Body of pancreas (tissue), 4 donors: Measurements from ENCODE around the gene CMPK2. TPM values are rescaled to one million over a fixed set of nuclear protein-coding genes. Genes with fewer than 3 reads are reported as not detected.
"Not testable (repeated sequence)": the region's sequence is repeated elsewhere in the genome, so short reads cannot be mapped to it uniquely, and the experiment has no call there.

ENCODE experiments used
- ATAC-seq: fragments of 150-250 bp; one replicate; pipeline ENCODE4 v1.9.1; 2016
- DNase-seq, 4 donors: peaks; one replicate each; pipeline ENCODE4 v3.0.0-alpha.2; 2019
- H3K27ac ChIP-seq, 4 donors: fragments of 200-600 bp; sonication (generic); 1 replicate in 3 of 4; 2 replicates in 1 of 4; pipeline versions ENCODE4 v1.5.1 to v1.6.1; 2016 to 2019; ENCODE audit warnings: mild to moderate bottlenecking in 1 of 4, mixed read lengths in 1 of 4, moderate library complexity in 1 of 4
- H3K27me3 ChIP-seq, 2 donors: fragments of 200-600 bp; sonication (generic); one replicate each; pipeline ENCODE4 v1.6.0; 2016; ENCODE audit warnings: mild to moderate bottlenecking in 1 of 2
- H3K36me3 ChIP-seq, 2 donors: fragments of 200-600 bp; sonication (generic); replicated peaks in 1 of 2; 2 replicates each; pipeline ENCODE4 v1.5.1; 2016; ENCODE audit warnings: low read depth in 2 of 2; ENCODE audit not compliant: insufficient read depth in 1 of 2
- H3K4me1 ChIP-seq: fragments of 200-600 bp; sonication (generic); one replicate; pipeline ENCODE4 v1.6.0; 2016
- H3K4me3 ChIP-seq, 2 donors: fragments of 200-600 bp; sonication (generic); 1 replicate in 1 of 2; 2 replicates in 1 of 2; pipeline ENCODE4 v1.5.1; 2016 to 2019
- H3K9me3 ChIP-seq, 3 donors: fragments of 200-600 bp; sonication (generic); 1 replicate in 2 of 3; 2 replicates in 1 of 3; pipeline ENCODE4 v1.5.1; 2016
- CTCF ChIP-seq, 7 experiments: fragments of 450-650 bp in 4 of 7; fragments of 200-600 bp in 3 of 7; sonication (generic) in 3 of 7; IDR thresholded peaks; one replicate each; pipeline ENCODE4 v1.5.1; 2016 to 2019; ENCODE audit warnings: antibody characterized with exemption in 7 of 7
- POLR2A ChIP-seq, 3 donors: fragments of 450-650 bp; IDR thresholded peaks; one replicate each; pipeline ENCODE4 v1.6.1; 2016; ENCODE audit warnings: antibody characterized with exemption in 3 of 3, mild to moderate bottlenecking in 2 of 3
- WGBS, 2 donors: methylation state at CpG; one replicate each; pipeline ENCODE4 v1.1.5; 2017; 5-methylcytosine and 5-hydroxymethylcytosine counted together
- intact Hi-C: fragments of 100-400 bp; cut with DNase I; formaldehyde crosslinking; loops from one replicate; pipeline ENCODE4 v1.15.1; 2023
- total RNA-seq, 2 donors: library from RNA; depleted of rRNA; stranded (reverse); fragments of >200 nt; gene quantifications; one replicate each; pipeline ENCODE4 v1.1.0, GENCODE V29; 2016

The CMPK2 gene
- total RNA-seq, 2 donors from 2014 or later = 6.7 to 6.9 TPM

- Histone ChIP-seq H3K27ac (no peak overlapping the region), H3K9me3 (peaks cover 0 to 10% (median 0%) of the 10 kb centered on the region in 3 donors), H3K36me3 (peaks cover 0 to 5% of the 10 kb centered on the region in 2 donors), H3K4me3 (no peak overlapping the region), H3K4me1 (peaks cover 11% of the 10 kb centered on the region), H3K27me3 (no peaks in the 10 kb centered on the region)
- intact Hi-C loops = no loop called here
- DNase-seq (no peak), ATAC-seq (no peak)
- TF ChIP-seq CTCF (IDR thresholded peaks at IDR 0.05) = no peak
- TF ChIP-seq POLR2A (IDR thresholded peaks at IDR 0.05) = no peak
- 95 to 97% methylated on average over 3 of the region's 3 CpGs for WGBS, 2 donors
These were observed 5.4 kb downstream of the CMPK2 start for GRCh38 chr2:6860296-6860695.

- H3K36me3 ChIP-seq, H3K27me3 ChIP-seq, H3K27ac ChIP-seq, ATAC-seq, intact Hi-C loops, H3K4me1 ChIP-seq, DNase-seq, H3K4me3 ChIP-seq: not testable (repeated sequence)
- peaks cover 0 to 10% (median 0%) of the 10 kb centered on the region in 3 donors for H3K9me3 ChIP-seq
- 95 to 98% methylated on average over 4 of the region's 4 CpGs for WGBS, 2 donors
These were observed 7.2 kb downstream of the CMPK2 start for GRCh38 chr2:6858466-6859027.

- TF ChIP-seq CTCF (IDR thresholded peaks at IDR 0.05) (no peak), POLR2A (IDR thresholded peaks at IDR 0.05) (no peak)
- no peak overlapping the region for H3K27ac ChIP-seq
- intact Hi-C loops = no loop called here
- no peaks in the 10 kb centered on the region for H3K4me1 ChIP-seq
- ATAC-seq (no peak), DNase-seq (no peak)
- peaks cover 0 to 5% of the 10 kb centered on the region in 2 donors for H3K36me3 ChIP-seq
- H3K27me3 ChIP-seq = no peaks in the 10 kb centered on the region
- peaks cover 0 to 10% (median 0%) of the 10 kb centered on the region in 3 donors for H3K9me3 ChIP-seq
- no peak overlapping the region for H3K4me3 ChIP-seq
- WGBS, 2 donors = 86 to 91% methylated on average over 1 of the region's 1 CpG
These were observed 9.2 kb downstream of the CMPK2 start for GRCh38 chr2:6856548-6856920.

GRCh38 chr2:6855860-6856547 is 9.7 kb downstream of the CMPK2 start:
- DNase-seq (no peak), ATAC-seq (no peak)
- peaks cover 0 to 10% (median 0%) of the 10 kb centered on the region in 3 donors for H3K9me3 ChIP-seq
- no peak overlapping the region for H3K4me3 ChIP-seq
- intact Hi-C loops = no loop called here
- H3K36me3 ChIP-seq = peaks cover 3 to 5% of the 10 kb centered on the region in 2 donors
- no peak for TF ChIP-seq CTCF (IDR thresholded peaks at IDR 0.05)
- no peak for TF ChIP-seq POLR2A (IDR thresholded peaks at IDR 0.05)
- no peak overlapping the region for H3K27ac ChIP-seq
- H3K4me1 ChIP-seq = no peaks in the 10 kb centered on the region
- no peaks in the 10 kb centered on the region for H3K27me3 ChIP-seq

- 67 to 94% methylated on average over 2 of the region's 2 CpGs for WGBS, 2 donors
- no peak overlapping the region for H3K27ac ChIP-seq
- no peaks in the 10 kb centered on the region for H3K4me1 ChIP-seq
- peaks cover 5 to 6% of the 10 kb centered on the region in 2 donors for H3K36me3 ChIP-seq
- no peak overlapping the region for H3K4me3 ChIP-seq
- no peaks in the 10 kb centered on the region for H3K27me3 ChIP-seq
- intact Hi-C loops = no loop called here
- no peak for DNase-seq
- TF ChIP-seq CTCF (IDR thresholded peaks at IDR 0.05) (no peak), POLR2A (IDR thresholded peaks at IDR 0.05) (no peak)
- no peak for ATAC-seq
- peaks cover 0 to 16% (median 0%) of the 10 kb centered on the region in 3 donors for H3K9me3 ChIP-seq
These were observed 11.3 kb downstream of the CMPK2 start for GRCh38 chr2:6854416-6854815.
